PC-3 (cell line): ENCODE data around the gene ATP1B2. TPM values are rescaled to one million over a fixed set of nuclear protein-coding genes. Genes with fewer than 3 reads are reported as not detected.

Source experiments
- ATAC-seq: fragments of 200-7000 bp; cut with Tn5 transposase; 2 replicates; pipeline ENCODE4 v1.9.1; 2020; ENCODE audit warnings: mild to moderate bottlenecking, moderate library complexity
- BruUV-seq: library from RNA; stranded (reverse); fragments of 400-500 nt; replicated peaks from 2 replicates; lab custom pipeline; 2021; lab: Mats Ljungman, UMichigan
- CTCF ChIA-PET: fragments of 300-600 bp; sonication (Branson Sonifier 250); formaldehyde crosslinking; loops from one replicate; lab custom pipeline; 2022; ENCODE audit warnings: antibody characterized with exemption; lab: Charles Lee
- POLR2A ChIA-PET: fragments of 300-600 bp; sonication (Branson Sonifier 250); formaldehyde crosslinking; loops from one replicate; lab custom pipeline; 2022; ENCODE audit warnings: antibody characterized with exemption; ENCODE audit not compliant: unreplicated experiment; lab: Charles Lee
- DNase-seq: peaks from one replicate; pipeline ENCODE4 v3.0.0-alpha.2; 2015
- H2AFZ ChIP-seq: fragments of 300-600 bp; sonication (generic); 2 replicates; pipeline ENCODE4 v1.6.0; 2016; ENCODE audit warnings: antibody characterized with exemption, low read length
- H3F3A ChIP-seq: fragments of 300-600 bp; sonication (generic); one replicate; pipeline ENCODE4 v1.6.0; 2017; ENCODE audit warnings: antibody characterized with exemption, low read length, control low read depth, mild to moderate bottlenecking; ENCODE audit not compliant: unreplicated experiment
- H3K27ac ChIP-seq: fragments of 300-600 bp; sonication (generic); 2 replicates; pipeline ENCODE4 v1.5.1; 2016; ENCODE audit warnings: mild to moderate bottlenecking, low read length
- H3K27me3 ChIP-seq: fragments of 300-600 bp; sonication (generic); 2 replicates; pipeline ENCODE4 v1.6.1; 2016; ENCODE audit warnings: low read length, mixed read lengths
- H3K36me3 ChIP-seq: fragments of 300-600 bp; sonication (generic); 2 replicates; pipeline ENCODE4 v1.6.1; 2016; ENCODE audit warnings: low read depth, mixed run types, low read length, mixed read lengths
- H3K4me1 ChIP-seq: fragments of 300-600 bp; sonication (generic); 2 replicates; pipeline ENCODE4 v1.5.1; 2016; ENCODE audit warnings: low read length; ENCODE audit not compliant: insufficient read depth
- H3K4me2 ChIP-seq: fragments of 300-600 bp; sonication (generic); 2 replicates; pipeline ENCODE4 v1.6.0; 2016; ENCODE audit warnings: low read length
- H3K4me3 ChIP-seq: fragments of 300-600 bp; sonication (generic); 2 replicates; pipeline ENCODE4 v1.5.1; 2016; ENCODE audit warnings: mild to moderate bottlenecking, low read length, mixed read lengths
- H3K79me2 ChIP-seq: fragments of 300-600 bp; sonication (generic); 2 replicates; pipeline ENCODE4 v1.6.1; 2017; ENCODE audit warnings: low read length, mixed read lengths
- H3K9ac ChIP-seq: fragments of 300-600 bp; sonication (generic); 2 replicates; pipeline ENCODE4 v1.6.0; 2016; ENCODE audit warnings: mild to moderate bottlenecking, low read length
- H3K9me2 ChIP-seq: fragments of 300-600 bp; sonication (generic); replicated peaks from 2 replicates; pipeline ENCODE4 v1.6.1; 2016; ENCODE audit warnings: mixed run types, low read length, mixed read lengths
- H3K9me3 ChIP-seq: fragments of 300-600 bp; sonication (generic); 2 replicates; pipeline ENCODE4 v1.6.1; 2016; ENCODE audit warnings: low read length, mixed read lengths
- H4K20me1 ChIP-seq: fragments of 300-600 bp; sonication (generic); 2 replicates; pipeline ENCODE4 v1.6.1; 2016; ENCODE audit warnings: low read length, mixed read lengths
- CTCF ChIP-seq: fragments of 300-600 bp; sonication (generic); conservative IDR thresholded peaks from 2 replicates; pipeline ENCODE4 v1.5.1; 2017; ENCODE audit warnings: antibody characterized with exemption, low read depth, mild to moderate bottlenecking, low read length
- EZH2 ChIP-seq: fragments of 300-600 bp; sonication (generic); IDR thresholded peaks from one replicate; pipeline ENCODE4 v1.6.1; 2017; ENCODE audit warnings: antibody characterized with exemption, mild to moderate bottlenecking, low read length; ENCODE audit not compliant: unreplicated experiment
- EZH2phosphoT487 ChIP-seq: fragments of 300-600 bp; sonication (generic); IDR thresholded peaks from 2 replicates; pipeline ENCODE4 v1.6.1; 2018; ENCODE audit warnings: mild to moderate bottlenecking, antibody characterized with exemption, low read length, borderline replicate concordance
- intact Hi-C: fragments of 100-400 bp; cut with micrococcal nuclease; formaldehyde crosslinking; loops from 2 replicates; pipeline ENCODE4 v1.9.0; 2023
- total RNA-seq: library from RNA; depleted of rRNA; stranded (reverse); fragments of >200 nt; gene quantifications from 2 replicates; pipeline ENCODE4 v1.2.3, GENCODE V29; 2014

The ATP1B2 gene
- total RNA-seq, 1 experiment from 2014 or later: not detected

DNA sequence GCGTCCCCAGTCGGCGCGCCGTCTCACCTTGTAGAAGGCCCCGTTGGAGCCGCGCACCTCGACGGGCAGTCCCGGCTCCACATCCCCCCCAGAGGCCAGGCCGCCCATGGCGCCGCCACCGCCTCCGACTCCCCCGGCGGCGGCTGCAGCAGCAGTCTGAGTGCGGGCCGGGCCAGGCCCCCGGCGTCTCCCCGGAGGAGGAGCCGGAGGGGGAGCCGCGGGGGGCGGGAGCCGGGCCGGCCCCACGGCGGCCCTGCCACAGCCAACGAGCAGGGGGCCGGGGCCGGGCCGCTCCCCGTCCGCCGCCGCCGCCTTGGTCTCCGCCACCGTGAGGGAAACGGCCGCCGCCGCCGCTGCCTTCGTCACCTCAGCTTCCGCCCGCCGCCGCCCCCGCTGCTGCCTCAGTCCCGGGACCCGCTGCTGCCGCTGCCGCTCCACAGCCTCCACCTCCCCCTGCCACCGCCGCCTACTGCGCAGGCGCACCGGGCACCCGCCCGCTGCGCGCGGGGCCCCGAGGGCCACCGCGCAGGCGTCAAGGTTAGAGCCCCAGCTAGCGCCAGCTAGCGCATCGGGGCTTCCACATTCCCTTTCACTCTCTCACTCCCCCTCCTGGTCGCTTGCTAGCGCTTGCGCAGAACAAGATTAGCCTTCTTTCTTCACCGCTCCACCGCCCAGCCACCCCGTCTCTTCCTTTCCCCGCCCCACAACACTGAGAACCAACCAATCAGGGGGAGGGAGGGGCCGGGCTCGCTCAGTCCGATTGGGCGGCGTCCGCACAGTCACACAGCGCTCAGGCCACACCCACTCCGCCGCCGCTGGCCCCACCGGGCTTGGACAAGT, 36.1 kb upstream of the ATP1B2 start, which contains the start of gene FXR2:
Gene FXR2, minus strand, starts transcription at position 473 of the 840 bp plus-strand sequence. Its CDS starts 365 bp downstream, at position 108.
- intact Hi-C loops: no loop called here
- TF ChIP-seq EZH2phosphoT487: no peak
- peak; percentile 52 for TF ChIP-seq CTCF
- CTCF ChIA-PET: interaction anchor here (0.6 kb wide), 1 partner anchor 17 kb away, joined by 6 read pairs; no protein-coding TSS in a partner anchor
- H3K79me2 ChIP-seq: peaks cover 45% of the 10 kb centered on the region
- H3K4me3 ChIP-seq: peak within 1 kb of the TSS; percentile 95
- H3K4me1 ChIP-seq: peaks cover 19% of the 10 kb centered on the region
- peaks cover 8% of the 10 kb centered on the region; the same call in 1 of the 2 replicates for H4K20me1 ChIP-seq
- H3K9ac ChIP-seq: peak within 1 kb of the TSS; percentile 85
- DNase-seq: peak; percentile 97
- H3K9me2 ChIP-seq: no peaks in the 10 kb centered on the region
- H3K27me3 ChIP-seq: no peaks in the 10 kb centered on the region
- ATAC-seq: peak; percentile 93
- H3K9me3 ChIP-seq: no peaks in the 10 kb centered on the region
- H3F3A ChIP-seq: no peaks in the 10 kb centered on the region
- no TSS peak for BruUV-seq
- H3K4me2 ChIP-seq: peak within 1 kb of the TSS; percentile 91
- peak within 1 kb of the TSS; percentile 87 for H2AFZ ChIP-seq
- H3K27ac ChIP-seq: peak within 1 kb of the TSS; percentile 36
- POLR2A ChIA-PET: interaction anchor here (0.6 to 1.0 kb wide), 7 partner anchors 12 to 558 kb away, joined by 3 to 11 read pairs (median 4); partner anchors contain the start of genes MPDU1 and SAT2
- H3K36me3 ChIP-seq: no peaks in the 10 kb centered on the region

DNA sequence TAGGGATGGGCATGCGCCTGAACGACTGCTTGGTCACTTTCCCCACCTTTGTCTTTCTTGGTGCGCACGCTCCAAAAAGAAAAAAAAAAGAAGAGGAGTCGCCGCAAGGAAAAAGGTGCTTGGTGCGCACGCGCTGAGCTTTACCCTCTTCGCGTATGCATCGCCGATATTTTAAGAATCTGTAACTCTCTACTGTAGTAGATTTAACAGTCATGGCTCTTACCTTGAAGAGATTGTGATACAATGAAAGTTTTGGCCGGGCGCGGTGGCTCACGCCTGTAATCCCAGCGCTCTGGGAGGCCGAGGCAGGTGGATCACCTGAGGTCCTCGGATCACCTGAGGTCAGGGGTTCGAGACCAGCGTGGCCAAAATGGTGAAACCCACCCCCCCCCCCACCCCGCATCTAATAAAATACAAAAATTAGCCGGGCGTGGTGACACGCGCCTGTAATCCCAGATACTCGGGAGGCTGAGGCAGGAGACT, 35.4 kb upstream of the ATP1B2 start:
- POLR2A ChIA-PET: interaction anchor here (0.6 to 1.0 kb wide), 6 partner anchors 11 to 558 kb away, joined by 4 to 11 read pairs (median 4); partner anchors contain the start of genes MPDU1 and SAT2
- Histone ChIP-seq H3K27me3 (no peaks in the 10 kb centered on the region), H3K9me3 (no peaks in the 10 kb centered on the region), H4K20me1 (peaks cover 8% of the 10 kb centered on the region; the same call in 1 of the 2 replicates), H2AFZ (peak overlapping the region; percentile 87), H3K79me2 (peaks cover 41% of the 10 kb centered on the region), H3K27ac (peak overlapping the region; percentile 29; the same call in 1 of the 2 replicates), H3K4me3 (peak overlapping the region; percentile 64), H3K4me2 (peak overlapping the region; percentile 74), H3F3A (no peaks in the 10 kb centered on the region), H3K9me2 (no peaks in the 10 kb centered on the region), H3K4me1 (peaks cover 19% of the 10 kb centered on the region), H3K9ac (peak overlapping the region; percentile 49), H3K36me3 (no peaks in the 10 kb centered on the region)
- ATAC-seq (no peak), DNase-seq (no peak)
- CTCF ChIA-PET: interaction anchor here (0.5 to 0.6 kb wide), 2 partner anchors 17 to 36 kb away, joined by 5 to 6 read pairs; no protein-coding TSS in a partner anchor
- BruUV-seq: TSS peak; percentile 91
- TF ChIP-seq CTCF: no peak
- no peak for TF ChIP-seq EZH2phosphoT487
- TF ChIP-seq EZH2: no peak
- intact Hi-C loops: no loop called here
